Common myeloid progenitor, CD34-positive (primary cell): ENCODE results near the gene FXYD1.
"Not testable (repeated sequence)": the region's sequence is repeated elsewhere in the genome, so short reads cannot be mapped to it uniquely, and the experiment has no call there.

Source experiments
- CTCF ChIA-PET: fragments of 350-600 bp; sonication (Branson Sonifier 250); formaldehyde crosslinking; loops from one replicate; lab custom pipeline; 2021; ENCODE audit warnings: antibody characterized with exemption; lab: Charles Lee
- POLR2A ChIA-PET: fragments of 350-600 bp; sonication (Branson Sonifier 250); formaldehyde crosslinking; loops from one replicate; lab custom pipeline; 2021; ENCODE audit warnings: antibody characterized with exemption; lab: Charles Lee
- DNase-seq, 3 donors: peaks; one replicate each; pipeline versions ENCODE4 v3.0.0 to v3.0.0-alpha.2; 2013
- H3K27ac ChIP-seq, 2 experiments: 1 replicate in 1 of 2; 2 replicates in 1 of 2; pipeline ENCODE4 v1.7.0; 2013; ENCODE audit warnings: inconsistent platforms in 2 of 2, low read length in 2 of 2, mild to moderate bottlenecking in 2 of 2, low read depth in 1 of 2, moderate library complexity in 1 of 2; ENCODE audit not compliant: severe bottlenecking in 2 of 2, insufficient read depth in 1 of 2, poor library complexity in 1 of 2
- H3K27me3 ChIP-seq, 5 experiments: replicated peaks in 2 of 5; 1 replicate in 3 of 5; 2 replicates in 2 of 5; pipeline versions ENCODE4 v1.6.1 to v1.7.0; 2013; ENCODE audit warnings: low read length in 4 of 5, mild to moderate bottlenecking in 2 of 5, moderate library complexity in 2 of 5, inconsistent platforms in 1 of 5; ENCODE audit not compliant: insufficient read depth in 5 of 5, control insufficient read depth in 4 of 5
- H3K36me3 ChIP-seq, 4 experiments: 1 replicate in 2 of 4; 2 replicates in 2 of 4; pipeline versions ENCODE4 v1.6.1 to v1.7.0; 2013; ENCODE audit warnings: low read length in 3 of 4, control low read depth in 1 of 4, mild to moderate bottlenecking in 1 of 4; ENCODE audit not compliant: control insufficient read depth in 4 of 4, insufficient read depth in 4 of 4
- H3K4me1 ChIP-seq, 4 experiments: 1 replicate in 3 of 4; 2 replicates in 1 of 4; pipeline versions ENCODE4 v1.6.1 to v1.7.1; 2013; ENCODE audit warnings: low read length in 3 of 4, mild to moderate bottlenecking in 3 of 4, control low read depth in 1 of 4, inconsistent platforms in 1 of 4, moderate library complexity in 1 of 4; ENCODE audit not compliant: control insufficient read depth in 4 of 4, insufficient read depth in 4 of 4; ENCODE audit errors: control extremely low read depth in 1 of 4
- H3K4me3 ChIP-seq, 7 experiments: 1 replicate in 4 of 7; 2 replicates in 3 of 7; pipeline versions ENCODE4 v1.5.1 to v1.7.0; 2013; ENCODE audit warnings: mild to moderate bottlenecking in 7 of 7, low read length in 6 of 7, moderate library complexity in 6 of 7, inconsistent platforms in 2 of 7, low read depth in 2 of 7, control low read depth in 1 of 7; ENCODE audit not compliant: insufficient read depth in 4 of 7, control insufficient read depth in 1 of 7; ENCODE audit errors: extremely low read depth in 1 of 7
- H3K9me3 ChIP-seq, 5 experiments: 1 replicate in 4 of 5; 2 replicates in 1 of 5; pipeline versions ENCODE4 v1.6.1 to v1.7.1; 2013; ENCODE audit warnings: low read length in 4 of 5, mild to moderate bottlenecking in 2 of 5, inconsistent platforms in 1 of 5, low read depth in 1 of 5, moderate library complexity in 1 of 5; ENCODE audit not compliant: control insufficient read depth in 4 of 5, insufficient read depth in 2 of 5; ENCODE audit errors: control extremely low read depth in 1 of 5
- WGBS: methylation state at CpG from one replicate; pipeline ENCODE4 v1.1.5; 2013; ENCODE audit not compliant: insufficient coverage; 5-methylcytosine and 5-hydroxymethylcytosine counted together

Gene FXYD1

GRCh38 chr19:35101949-35102348 lies 36.7 kb upstream of the FXYD1 start:
- WGBS, result 83% methylated on average over 2 of the region's 10 CpGs
- not testable (repeated sequence) for H3K36me3 ChIP-seq, DNase-seq, H3K4me3 ChIP-seq, H3K4me1 ChIP-seq, H3K9me3 ChIP-seq, H3K27ac ChIP-seq, H3K27me3 ChIP-seq
- POLR2A ChIA-PET, result interaction anchor here (0.6 kb wide), 1 partner anchor 8 kb away, joined by 4 read pairs; no protein-coding TSS in a partner anchor
- CTCF ChIA-PET, result interaction anchor here (1.2 to 2.7 kb wide), 3 partner anchors 15 to 34 kb away, joined by 3 to 12 read pairs (median 4); partner anchors contain the start of gene LGI4

- 79% methylated on average over 10 of the region's 10 CpGs for whole genome bisulfite sequencing
- POLR2A ChIA-PET, H3K9me3 ChIP-seq, H3K36me3 ChIP-seq, H3K27me3 ChIP-seq, H3K4me3 ChIP-seq, H3K27ac ChIP-seq, H3K4me1 ChIP-seq, DNase-seq: not testable (repeated sequence)
- CTCF ChIA-PET, result interaction anchor here (1.7 kb wide), 1 partner anchor 32 kb away, joined by 4 read pairs; no protein-coding TSS in a partner anchor
Observed at GRCh38 chr19:35103614-35104013, 35.0 kb upstream of the FXYD1 start.

- Histone ChIP-seq H3K9me3 (no peaks in the 10 kb centered on the region), H3K4me1 (peaks cover 0 to under 1% (median 0%) of the 10 kb centered on the region in 4 experiments), H3K4me3 (no peak overlapping the region), H3K27ac (no peak overlapping the region), H3K27me3 (no peaks in the 10 kb centered on the region), H3K36me3 (no peaks in the 10 kb centered on the region)
- no peak for DNase-seq
- ChIA-PET POLR2A (no interaction called here), CTCF (interaction anchor here (1.7 kb wide), 1 partner anchor 32 kb away, joined by 4 read pairs; no protein-coding TSS in a partner anchor)
- 95% methylated on average over 11 of the region's 11 CpGs for WGBS
Observed at GRCh38 chr19:35104361-35104760, 34.3 kb upstream of the FXYD1 start.

GRCh38 chr19:35105047-35105410 lies 33.6 kb upstream of the FXYD1 start:
- Histone ChIP-seq H3K4me3 (no peak overlapping the region), H3K27ac (no peak overlapping the region), H3K9me3 (no peaks in the 10 kb centered on the region), H3K36me3 (no peaks in the 10 kb centered on the region), H3K27me3 (no peaks in the 10 kb centered on the region), H3K4me1 (peaks cover 0 to 7% (median 2%) of the 10 kb centered on the region in 4 experiments)
- ChIA-PET POLR2A (no interaction called here), CTCF (interaction anchor here (1.7 kb wide), 1 partner anchor 31 kb away, joined by 4 read pairs; no protein-coding TSS in a partner anchor)
- DNase-seq, result no peak
- 100% methylated on average over 6 of the region's 6 CpGs for WGBS

- H3K4me1 ChIP-seq, result peaks cover 0 to 7% (median 2%) of the 10 kb centered on the region in 4 experiments
- H3K36me3 ChIP-seq, result no peaks in the 10 kb centered on the region
- ChIA-PET CTCF (interaction anchor here (1.0 to 1.7 kb wide), 2 partner anchors 13 to 30 kb away, joined by 4 read pairs; no protein-coding TSS in a partner anchor), POLR2A (no interaction called here)
- 89% methylated on average over 28 of the region's 30 CpGs for WGBS
- H3K4me3 ChIP-seq, result no peak overlapping the region
- no peaks in the 10 kb centered on the region for H3K9me3 ChIP-seq
- peak in 1 of 3 donors; percentile 30 for DNase-seq
- H3K27me3 ChIP-seq, result no peaks in the 10 kb centered on the region
- no peak overlapping the region for H3K27ac ChIP-seq
Observed at GRCh38 chr19:35105411-35106290, 33.0 kb upstream of the FXYD1 start.

- no peak for DNase-seq
- H3K9me3 ChIP-seq, result no peaks in the 10 kb centered on the region
- no peaks in the 10 kb centered on the region for H3K36me3 ChIP-seq
- H3K27ac ChIP-seq, result no peak overlapping the region
- H3K4me1 ChIP-seq, result peaks cover 0 to 7% (median 2%) of the 10 kb centered on the region in 4 experiments
- no peak overlapping the region for H3K4me3 ChIP-seq
- ChIA-PET CTCF (interaction anchor here (1.0 kb wide), 1 partner anchor 12 kb away, joined by 4 read pairs; no protein-coding TSS in a partner anchor), POLR2A (no interaction called here)
- 97% methylated on average over 9 of the region's 9 CpGs for WGBS
- H3K27me3 ChIP-seq, result no peaks in the 10 kb centered on the region
Observed at GRCh38 chr19:35106291-35106583, 32.4 kb upstream of the FXYD1 start.
